NOMO-1 treated with dmso at 0.1 percent for 144 hours (cell line): ENCODE data around the gene CERK.
"Not testable (repeated sequence)": the region's sequence is repeated elsewhere in the genome, so short reads cannot be mapped to it uniquely, and the experiment has no call there.

Experiments
- DNase-seq: peaks from one replicate; lab custom pipeline; 2025; ENCODE audit not compliant: unreplicated experiment; lab: John Stamatoyannopoulos, UW

Gene CERK

GRCh38 chr22:46734213-46734722 is 3.8 kb downstream of the CERK start:
- not testable (repeated sequence) for DNase-seq

GRCh38 chr22:46732513-46732912 is 5.5 kb downstream of the CERK start:
- DNase-seq, result no peak

- DNase-seq, result no peak
Measured at GRCh38 chr22:46732041-46732379, 6.0 kb downstream of the CERK start.

GRCh38 chr22:46731246-46732040 is 6.6 kb downstream of the CERK start:
- DNase-seq, result no peak

- no peak for DNase-seq
Measured at GRCh38 chr22:46730568-46731245, 7.3 kb downstream of the CERK start.

GRCh38 chr22:46728470-46728869 is 9.6 kb downstream of the CERK start:
- no peak for DNase-seq

GRCh38 chr22:46727813-46728364 is 10.2 kb downstream of the CERK start:
- no peak for DNase-seq

GRCh38 chr22:46726986-46727317 is 11.1 kb downstream of the CERK start:
- DNase-seq, result no peak

GRCh38 chr22:46726066-46726985 is 11.7 kb downstream of the CERK start:
- no peak for DNase-seq

GRCh38 chr22:46725096-46725495 is 13.0 kb downstream of the CERK start:
- DNase-seq, result no peak

GRCh38 chr22:46723882-46724281 is 14.2 kb downstream of the CERK start:
- DNase-seq, result no peak

GRCh38 chr22:46721501-46722085 is 16.5 kb downstream of the CERK start:
- no peak for DNase-seq

- no peak for DNase-seq
Measured at GRCh38 chr22:46719921-46720320, 18.1 kb downstream of the CERK start.

- DNase-seq, result no peak
Measured at GRCh38 chr22:46714550-46714949, 23.5 kb downstream of the CERK start.

GRCh38 chr22:46712288-46712687 is 25.8 kb downstream of the CERK start:
- no peak for DNase-seq

GRCh38 chr22:46710806-46711205 is 27.2 kb downstream of the CERK start:
- no peak for DNase-seq

- DNase-seq, result no peak
Measured at GRCh38 chr22:46708766-46709330, 29.2 kb downstream of the CERK start.

- no peak for DNase-seq
Measured at GRCh38 chr22:46707827-46708570, 30.1 kb downstream of the CERK start.

- no peak for DNase-seq
Measured at GRCh38 chr22:46707305-46707704, 30.7 kb downstream of the CERK start.

GRCh38 chr22:46706060-46706459 is 32.0 kb downstream of the CERK start:
- DNase-seq, result no peak
